ENCODE data around the gene NPPB.

GRCh38 chr1:11822091-11822490, 36.7 kb downstream of the NPPB start:
- no peak for TF ChIP-seq FOXM1 (IDR thresholded peaks at IDR 0.05; ENCODE audit: borderline replicate concordance)
- TF ChIP-seq SP1 (IDR thresholded peaks at IDR 0.05), result no peak

Data from HEK293T (cell line).